Astrocyte (in vitro differentiated cells and primary cell): Measurements from ENCODE around the gene TMX4. TPM values are rescaled to one million over a fixed set of nuclear protein-coding genes. Genes with fewer than 3 reads are reported as not detected.

ENCODE experiments used
- DNase-seq: peaks from one replicate; pipeline ENCODE4 v3.0.0-alpha.2; 2010; ENCODE audit warnings: low read depth
- FAIRE-seq: peaks from 2 replicates; lab custom pipeline; 2011; peaks lifted over from hg19 to GRCh38; lab: Jason Lieb, UNC
- H2AFZ ChIP-seq: 2 replicates; pipeline ENCODE4 v1.6.0; 2012; ENCODE audit warnings: low read depth, low read length, inconsistent platforms
- H3K27ac ChIP-seq: 2 replicates; pipeline ENCODE4 v1.5.1; 2011; ENCODE audit warnings: low read depth, low read length, inconsistent platforms
- H3K27me3 ChIP-seq: 2 replicates; pipeline ENCODE4 v1.6.0; 2011; ENCODE audit warnings: low read length, inconsistent platforms; ENCODE audit not compliant: insufficient read depth
- H3K36me3 ChIP-seq: 2 replicates; pipeline ENCODE4 v1.5.1; 2011; ENCODE audit warnings: low read length, inconsistent platforms; ENCODE audit not compliant: insufficient read depth
- H3K4me1 ChIP-seq: 2 replicates; pipeline ENCODE4 v1.5.1; 2011; ENCODE audit warnings: low read length, inconsistent platforms; ENCODE audit not compliant: insufficient read depth
- H3K4me2 ChIP-seq: 2 replicates; pipeline ENCODE4 v1.6.0; 2012; ENCODE audit warnings: low read length, inconsistent platforms
- H3K4me3 ChIP-seq: 2 replicates; pipeline ENCODE4 v1.5.1; 2011; ENCODE audit warnings: low read depth, mild to moderate bottlenecking, low read length, inconsistent platforms; ENCODE audit not compliant: insufficient read depth
- H3K79me2 ChIP-seq: 2 replicates; pipeline ENCODE4 v1.6.0; 2012; ENCODE audit warnings: mild to moderate bottlenecking, low read length, inconsistent platforms; ENCODE audit not compliant: insufficient read depth
- H3K9ac ChIP-seq: 2 replicates; pipeline ENCODE4 v1.6.0; 2012; ENCODE audit warnings: mild to moderate bottlenecking, low read length, inconsistent platforms
- H3K9me3 ChIP-seq: 2 replicates; pipeline ENCODE4 v1.5.1; 2012; ENCODE audit warnings: low read depth, mild to moderate bottlenecking, low read length, inconsistent platforms; ENCODE audit not compliant: insufficient read depth
- H4K20me1 ChIP-seq: 2 replicates; pipeline ENCODE4 v1.6.0; 2012; ENCODE audit warnings: low read length, inconsistent platforms; ENCODE audit not compliant: insufficient read depth
- H3K27ac Mint-ChIP-seq: one replicate; pipeline ENCODE4 v1.8.0; 2021; ENCODE audit warnings: mild to moderate bottlenecking, mixed read lengths; ENCODE audit not compliant: unreplicated experiment
- H3K27me3 Mint-ChIP-seq: one replicate; pipeline ENCODE4 v1.8.0; 2021; ENCODE audit warnings: low read depth, mixed read lengths; ENCODE audit not compliant: unreplicated experiment
- H3K36me3 Mint-ChIP-seq: one replicate; pipeline ENCODE4 v1.8.0; 2021; ENCODE audit warnings: low read depth, mixed read lengths; ENCODE audit not compliant: unreplicated experiment
- H3K4me1 Mint-ChIP-seq: one replicate; pipeline ENCODE4 v1.8.0; 2021; ENCODE audit warnings: low read depth, mixed read lengths; ENCODE audit not compliant: unreplicated experiment
- H3K4me3 Mint-ChIP-seq: one replicate; pipeline ENCODE4 v1.8.0; 2021; ENCODE audit warnings: mild to moderate bottlenecking, moderate library complexity, mixed read lengths; ENCODE audit not compliant: unreplicated experiment
- H3K9me3 Mint-ChIP-seq: one replicate; pipeline ENCODE4 v1.8.0; 2021; ENCODE audit warnings: mild to moderate bottlenecking, mixed read lengths; ENCODE audit not compliant: unreplicated experiment
- CTCF ChIP-seq: IDR thresholded peaks from 2 replicates; pipeline ENCODE4 v1.5.1; 2011; ENCODE audit warnings: low read depth, mild to moderate bottlenecking, inconsistent platforms, low read length, moderate library complexity; ENCODE audit not compliant: insufficient read depth
- EZH2 ChIP-seq: IDR thresholded peaks from 2 replicates; pipeline ENCODE4 v1.6.1; 2012; ENCODE audit warnings: mild to moderate bottlenecking, low read length, inconsistent platforms; ENCODE audit not compliant: insufficient read depth
- total RNA-seq: library from RNA; stranded (reverse); gene quantifications from 2 replicates; pipeline ENCODE4 v1.2.1, GENCODE V29; 2021

The TMX4 gene
- total RNA-seq, 1 donor from 2014 or later: 17.3 TPM

GRCh38 chr20:7977709-7978108 lies 41.9 kb downstream of the TMX4 start:
- no peaks in the 10 kb centered on the region for H3K27me3 ChIP-seq
- Mint-ChIP-seq H3K9me3 (no peaks in the 10 kb centered on the region), H3K27ac (no peak overlapping the region), H3K4me1 (no peaks in the 10 kb centered on the region), H3K36me3 (no peaks in the 10 kb centered on the region), H3K27me3 (peaks cover 4% of the 10 kb centered on the region), H3K4me3 (no peak overlapping the region)
- H3K27ac ChIP-seq: no peak overlapping the region
- FAIRE-seq (no peak), DNase-seq (no peak)
- H3K4me3 ChIP-seq: no peak overlapping the region
- H3K4me1 ChIP-seq: no peaks in the 10 kb centered on the region
- H4K20me1 ChIP-seq: no peaks in the 10 kb centered on the region
- H2AFZ ChIP-seq: no peak overlapping the region
- H3K9ac ChIP-seq: no peak overlapping the region
- H3K36me3 ChIP-seq: peaks cover 3% of the 10 kb centered on the region
- H3K9me3 ChIP-seq: no peaks in the 10 kb centered on the region
- H3K4me2 ChIP-seq: no peak overlapping the region
- TF ChIP-seq CTCF: no peak
- TF ChIP-seq EZH2: no peak
- no peaks in the 10 kb centered on the region for H3K79me2 ChIP-seq

- H3K9me3 ChIP-seq: no peaks in the 10 kb centered on the region
- H3K4me1 ChIP-seq: no peaks in the 10 kb centered on the region
- no peak overlapping the region for H3K4me3 ChIP-seq
- H3K27ac Mint-ChIP-seq: no peak overlapping the region
- no peak overlapping the region for H3K9ac ChIP-seq
- TF ChIP-seq CTCF (no peak), EZH2 (no peak)
- H3K4me2 ChIP-seq: no peak overlapping the region
- no peak overlapping the region for H3K4me3 Mint-ChIP-seq
- no peaks in the 10 kb centered on the region for H4K20me1 ChIP-seq
- H3K9me3 Mint-ChIP-seq: no peaks in the 10 kb centered on the region
- H3K36me3 Mint-ChIP-seq: no peaks in the 10 kb centered on the region
- H3K79me2 ChIP-seq: no peaks in the 10 kb centered on the region
- no peak overlapping the region for H3K27ac ChIP-seq
- H3K27me3 ChIP-seq: no peaks in the 10 kb centered on the region
- no peak overlapping the region for H2AFZ ChIP-seq
- no peaks in the 10 kb centered on the region for H3K36me3 ChIP-seq
- H3K4me1 Mint-ChIP-seq: peaks cover 5% of the 10 kb centered on the region
- FAIRE-seq: no peak
- peaks cover 4% of the 10 kb centered on the region for H3K27me3 Mint-ChIP-seq
- DNase-seq: no peak
Observed at GRCh38 chr20:7975851-7976414, 43.6 kb downstream of the TMX4 start.

GRCh38 chr20:7974785-7975435 lies 44.7 kb downstream of the TMX4 start:
- H3K27ac ChIP-seq: no peak overlapping the region
- no peak overlapping the region for H3K9ac ChIP-seq
- no peaks in the 10 kb centered on the region for H3K36me3 ChIP-seq
- TF ChIP-seq CTCF: no peak
- TF ChIP-seq EZH2: no peak
- no peaks in the 10 kb centered on the region for H3K27me3 ChIP-seq
- DNase-seq (no peak), FAIRE-seq (no peak)
- Mint-ChIP-seq H3K27ac (no peak overlapping the region), H3K4me3 (no peak overlapping the region), H3K27me3 (peaks cover 4% of the 10 kb centered on the region), H3K4me1 (peaks cover 5% of the 10 kb centered on the region), H3K36me3 (no peaks in the 10 kb centered on the region), H3K9me3 (no peaks in the 10 kb centered on the region)
- H2AFZ ChIP-seq: no peak overlapping the region
- no peaks in the 10 kb centered on the region for H3K4me1 ChIP-seq
- H3K9me3 ChIP-seq: no peaks in the 10 kb centered on the region
- H3K4me2 ChIP-seq: no peak overlapping the region
- H3K79me2 ChIP-seq: no peaks in the 10 kb centered on the region
- H4K20me1 ChIP-seq: no peaks in the 10 kb centered on the region
- no peak overlapping the region for H3K4me3 ChIP-seq
